ENCODE measurements around the gene MTMR2. TPM values are rescaled to one million over a fixed set of nuclear protein-coding genes. Genes with fewer than 3 reads are reported as not detected.

The MTMR2 gene
- total RNA-seq, 1 experiment from 2014 or later: 51.9 TPM

- no peak for TF ChIP-seq CTCF (IDR thresholded peaks at IDR 0.05; ENCODE audit: unreplicated experiment)
- ChIA-PET POLR2A (interaction anchor here (0.6 to 2.9 kb wide), 5 partner anchors 60 to 1060 kb away, joined by 3 to 15 read pairs (median 4); partner anchors contain the start of genes CEP57, FAM76B and MAML2), CTCF (interaction anchor here (0.6 to 3.7 kb wide), 13 partner anchors 9 to 544 kb away, joined by 3 to 24 read pairs (median 5); partner anchors contain the start of gene MAML2)
- Mint-ChIP-seq H3K4me1 (ENCODE audit: insufficient read depth, unreplicated experiment) (peaks cover 5% of the 10 kb centered on the region), H3K36me3 (ENCODE audit: insufficient read depth, unreplicated experiment) (peaks cover 32% of the 10 kb centered on the region), H3K27me3 (ENCODE audit: insufficient read depth, unreplicated experiment) (no peaks in the 10 kb centered on the region), H3K9me3 (ENCODE audit: unreplicated experiment) (no peaks in the 10 kb centered on the region), H3K27ac (ENCODE audit: low read depth, unreplicated experiment) (no peak overlapping the region), H3K4me3 (ENCODE audit: unreplicated experiment) (no peak overlapping the region)
- intact Hi-C loops (cut with micrococcal nuclease): no loop called here
- no TSS peak for BruUV-seq (replicated peaks)
- DNase-seq (ENCODE audit: unreplicated experiment): no peak
These were observed 73.8 kb downstream of the MTMR2 start for GRCh38 chr11:95850137-95850536.

GRCh38 chr11:95849087-95849825 lies 74.7 kb downstream of the MTMR2 start:
- CTCF ChIA-PET: interaction anchor here (0.5 to 3.7 kb wide), 34 partner anchors 8 to 577 kb away, joined by 3 to 24 read pairs (median 4); partner anchors contain the start of genes CCDC82, JRKL, MAML2 and MTMR2

GRCh38 chr11:95845167-95845566 lies 78.7 kb downstream of the MTMR2 start:
- BruUV-seq (replicated peaks): no TSS peak
- POLR2A ChIA-PET: no interaction called here
- H3K27me3 Mint-ChIP-seq (ENCODE audit: insufficient read depth, unreplicated experiment): no peaks in the 10 kb centered on the region
- H3K4me3 Mint-ChIP-seq (ENCODE audit: unreplicated experiment): no peak overlapping the region
- H3K9me3 Mint-ChIP-seq (ENCODE audit: unreplicated experiment): no peaks in the 10 kb centered on the region
- CTCF ChIA-PET: interaction anchor here (0.6 to 2.6 kb wide), 7 partner anchors 9 to 988 kb away, joined by 3 to 10 read pairs (median 3); partner anchors contain the start of gene MAML2
- intact Hi-C loops (cut with micrococcal nuclease): loop anchor here (5.0 kb wide), 1 partner anchor 212 kb away; no protein-coding TSS in a partner anchor
- H3K27ac Mint-ChIP-seq (ENCODE audit: low read depth, unreplicated experiment): no peak overlapping the region
- TF ChIP-seq CTCF (IDR thresholded peaks at IDR 0.05; ENCODE audit: unreplicated experiment): no peak
- peaks cover under 1% of the 10 kb centered on the region for H3K4me1 Mint-ChIP-seq (ENCODE audit: insufficient read depth, unreplicated experiment)
- DNase-seq (ENCODE audit: unreplicated experiment): no peak
- peaks cover 54% of the 10 kb centered on the region for H3K36me3 Mint-ChIP-seq (ENCODE audit: insufficient read depth, unreplicated experiment)

More at GRCh38 chr11:95849087-95849825, 74.7 kb downstream of the MTMR2 start:
- no peaks in the 10 kb centered on the region for H3K9me3 Mint-ChIP-seq (ENCODE audit: unreplicated experiment)
- POLR2A ChIA-PET: interaction anchor here (0.6 to 2.9 kb wide), 12 partner anchors 13 to 1059 kb away, joined by 3 to 15 read pairs (median 3); partner anchors contain the start of genes CCDC82, CEP57, FAM76B and JRKL
- H3K4me1 Mint-ChIP-seq (ENCODE audit: insufficient read depth, unreplicated experiment): peaks cover 5% of the 10 kb centered on the region
- intact Hi-C loops (cut with micrococcal nuclease): loop anchor here (1.0 to 5.0 kb wide), 4 partner anchors 74 to 494 kb away; partner anchors contain the start of gene MAML2
- peak; percentile 76 for DNase-seq (ENCODE audit: unreplicated experiment)
- H3K36me3 Mint-ChIP-seq (ENCODE audit: insufficient read depth, unreplicated experiment): peaks cover 33% of the 10 kb centered on the region
- no TSS peak for BruUV-seq (replicated peaks)
- no peak overlapping the region for H3K27ac Mint-ChIP-seq (ENCODE audit: low read depth, unreplicated experiment)
- peak; percentile 37 for TF ChIP-seq CTCF (IDR thresholded peaks at IDR 0.05; ENCODE audit: unreplicated experiment)
- H3K4me3 Mint-ChIP-seq (ENCODE audit: unreplicated experiment): no peak overlapping the region
- no peaks in the 10 kb centered on the region for H3K27me3 Mint-ChIP-seq (ENCODE audit: insufficient read depth, unreplicated experiment)

All from MCF 10A (cell line).